Keratinocyte (primary cell): ENCODE results near the gene NEBL. TPM values are rescaled to one million over a fixed set of nuclear protein-coding genes. Genes with fewer than 3 reads are reported as not detected.

ENCODE experiments used
- DNase-seq: peaks from one replicate; pipeline ENCODE4 v3.0.0-alpha.2; 2011; ENCODE audit warnings: low read depth, missing footprints, low spot score
- FAIRE-seq: peaks from 2 replicates; lab custom pipeline; 2011; peaks lifted over from hg19 to GRCh38; lab: Jason Lieb, UNC
- H2AFZ ChIP-seq: 2 replicates; pipeline ENCODE4 v1.6.0; 2012; ENCODE audit warnings: low read length, control low read depth, inconsistent platforms; ENCODE audit not compliant: control insufficient read depth
- H3K27ac ChIP-seq: 2 replicates; pipeline ENCODE4 v1.5.1; 2011; ENCODE audit warnings: low read length; ENCODE audit not compliant: control insufficient read depth, insufficient read depth
- H3K27me3 ChIP-seq: 3 replicates; pipeline ENCODE4 v1.6.0; 2011; ENCODE audit warnings: low read length; ENCODE audit not compliant: control insufficient read depth, insufficient read depth; ENCODE audit errors: extremely low read depth
- H3K36me3 ChIP-seq, 2 experiments: 2 replicates in 1 of 2; 3 replicates in 1 of 2; pipeline ENCODE4 v1.5.1; 2011; ENCODE audit warnings: low read length in 2 of 2, mild to moderate bottlenecking in 1 of 2; ENCODE audit not compliant: control insufficient read depth in 2 of 2, insufficient read depth in 2 of 2; ENCODE audit errors: extremely low read depth in 1 of 2
- H3K4me1 ChIP-seq: 3 replicates; pipeline ENCODE4 v1.5.1; 2011; ENCODE audit warnings: low read length; ENCODE audit not compliant: control insufficient read depth, insufficient read depth; ENCODE audit errors: extremely low read depth
- H3K4me2 ChIP-seq: 3 replicates; pipeline ENCODE4 v1.6.0; 2011; ENCODE audit warnings: low read depth, low read length; ENCODE audit not compliant: control insufficient read depth, insufficient read depth; ENCODE audit errors: extremely low read depth
- H3K4me3 ChIP-seq, 3 experiments: fragments of 200-600 bp in 1 of 3; sonication (generic) in 1 of 3; 2 replicates in 2 of 3; 3 replicates in 1 of 3; pipeline ENCODE4 v1.5.1; 2011 to 2016; ENCODE audit warnings: low read length in 3 of 3, mild to moderate bottlenecking in 3 of 3, control low read depth in 2 of 3, inconsistent platforms in 1 of 3, low read depth in 1 of 3, mixed read lengths in 1 of 3, mixed run types in 1 of 3, moderate library complexity in 1 of 3; ENCODE audit not compliant: control insufficient read depth in 2 of 3, insufficient read depth in 2 of 3; ENCODE audit errors: extremely low read depth in 1 of 3
- H3K79me2 ChIP-seq: 2 replicates; pipeline ENCODE4 v1.6.0; 2012; ENCODE audit warnings: low read length; ENCODE audit not compliant: control insufficient read depth, insufficient read depth
- H3K9ac ChIP-seq: 3 replicates; pipeline ENCODE4 v1.6.0; 2011; ENCODE audit warnings: low read length; ENCODE audit not compliant: control insufficient read depth, insufficient read depth; ENCODE audit errors: extremely low read depth
- H3K9me1 ChIP-seq: 3 replicates; pipeline ENCODE4 v1.6.0; 2011; ENCODE audit warnings: low read length; ENCODE audit not compliant: control insufficient read depth, insufficient read depth; ENCODE audit errors: extremely low read depth
- H3K9me3 ChIP-seq: 2 replicates; pipeline ENCODE4 v1.5.1; 2012; ENCODE audit warnings: low read depth, low read length; ENCODE audit not compliant: control insufficient read depth
- H4K20me1 ChIP-seq: 3 replicates; pipeline ENCODE4 v1.6.0; 2011; ENCODE audit warnings: low read length; ENCODE audit not compliant: control insufficient read depth, insufficient read depth; ENCODE audit errors: extremely low read depth
- EZH2 ChIP-seq: IDR thresholded peaks from one replicate; pipeline ENCODE4 v1.6.1; 2012; ENCODE audit warnings: inconsistent platforms, mild to moderate bottlenecking, low read length, moderate library complexity
- dilution Hi-C: fragments of 300-500 bp; cut with MboI; formaldehyde crosslinking; loops from one replicate; pipeline ENCODE4 v1.7.0; 2020; ENCODE audit warnings: low sequenced_read_pairs; ENCODE audit not compliant: extremely low pct_ligation_motif_present
- polyA plus RNA-seq, 5 experiments: library from polyadenylated mRNA; depleted of rRNA in 3 of 5; stranded (reverse) in 3 of 5; stranded (forward) in 1 of 5; unstranded in 1 of 5; fragments of >200 nt; gene quantifications; 1 replicate in 1 of 5; 2 replicates in 3 of 5; 3 replicates in 1 of 5; pipeline versions ENCODE4 v1.2.1 to v1.2.3, GENCODE V29; 2011 to 2012; ENCODE audit warnings: missing spikeins in 2 of 5, low read depth in 1 of 5, low replicate concordance in 1 of 5
- TF ChIP-seq, protein P1 (sequence below), 3 experiments: IDR thresholded peaks in 1 of 3; conservative IDR thresholded peaks in 1 of 3; optimal IDR thresholded peaks in 1 of 3; 2 replicates in 2 of 3; 3 replicates in 1 of 3; pipeline versions ENCODE3 to v1.5.1; 2011; ENCODE audit warnings: low read length in 3 of 3, mild to moderate bottlenecking in 3 of 3, moderate library complexity in 2 of 3, control low read depth in 1 of 3, inconsistent platforms in 1 of 3; ENCODE audit not compliant: insufficient read depth in 2 of 3; ENCODE audit errors: extremely low read depth in 1 of 3

The NEBL gene
- polyA plus RNA-seq, 1 donor (not counting 4 experiments of a cell fraction or from before 2014, with no cell fraction given) = 4.5 TPM

- Histone ChIP-seq H3K27ac (no peak overlapping the region), H3K4me1 (peaks cover 2% of the 10 kb centered on the region), H4K20me1 (no peaks in the 10 kb centered on the region), H3K36me3 (no peaks in the 10 kb centered on the region), H2AFZ (no peak overlapping the region), H3K9me3 (no peaks in the 10 kb centered on the region), H3K9ac (no peak overlapping the region), H3K9me1 (no peaks in the 10 kb centered on the region), H3K4me3 (no peak overlapping the region), H3K4me2 (no peak overlapping the region), H3K27me3 (no peaks in the 10 kb centered on the region), H3K79me2 (no peaks in the 10 kb centered on the region)
- TF ChIP-seq, protein P1, sequence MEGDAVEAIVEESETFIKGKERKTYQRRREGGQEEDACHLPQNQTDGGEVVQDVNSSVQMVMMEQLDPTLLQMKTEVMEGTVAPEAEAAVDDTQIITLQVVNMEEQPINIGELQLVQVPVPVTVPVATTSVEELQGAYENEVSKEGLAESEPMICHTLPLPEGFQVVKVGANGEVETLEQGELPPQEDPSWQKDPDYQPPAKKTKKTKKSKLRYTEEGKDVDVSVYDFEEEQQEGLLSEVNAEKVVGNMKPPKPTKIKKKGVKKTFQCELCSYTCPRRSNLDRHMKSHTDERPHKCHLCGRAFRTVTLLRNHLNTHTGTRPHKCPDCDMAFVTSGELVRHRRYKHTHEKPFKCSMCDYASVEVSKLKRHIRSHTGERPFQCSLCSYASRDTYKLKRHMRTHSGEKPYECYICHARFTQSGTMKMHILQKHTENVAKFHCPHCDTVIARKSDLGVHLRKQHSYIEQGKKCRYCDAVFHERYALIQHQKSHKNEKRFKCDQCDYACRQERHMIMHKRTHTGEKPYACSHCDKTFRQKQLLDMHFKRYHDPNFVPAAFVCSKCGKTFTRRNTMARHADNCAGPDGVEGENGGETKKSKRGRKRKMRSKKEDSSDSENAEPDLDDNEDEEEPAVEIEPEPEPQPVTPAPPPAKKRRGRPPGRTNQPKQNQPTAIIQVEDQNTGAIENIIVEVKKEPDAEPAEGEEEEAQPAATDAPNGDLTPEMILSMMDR (optimal IDR thresholded peaks at IDR 0.05 in 1 of 3, IDR thresholded peaks at IDR 0.05 in 1 of 3, conservative IDR thresholded peaks at IDR 0.05 in 1 of 3; ENCODE audit: extremely low read depth in 1 of 3, insufficient read depth in 2 of 3, low read length in 3 of 3) = no peak
- no peak for TF ChIP-seq EZH2
- FAIRE-seq (no peak), DNase-seq (no peak)
- dilution Hi-C loops = no loop called here
Observed at GRCh38 chr10:20882091-20882490, 15.0 kb downstream of the NEBL start.

DNA sequence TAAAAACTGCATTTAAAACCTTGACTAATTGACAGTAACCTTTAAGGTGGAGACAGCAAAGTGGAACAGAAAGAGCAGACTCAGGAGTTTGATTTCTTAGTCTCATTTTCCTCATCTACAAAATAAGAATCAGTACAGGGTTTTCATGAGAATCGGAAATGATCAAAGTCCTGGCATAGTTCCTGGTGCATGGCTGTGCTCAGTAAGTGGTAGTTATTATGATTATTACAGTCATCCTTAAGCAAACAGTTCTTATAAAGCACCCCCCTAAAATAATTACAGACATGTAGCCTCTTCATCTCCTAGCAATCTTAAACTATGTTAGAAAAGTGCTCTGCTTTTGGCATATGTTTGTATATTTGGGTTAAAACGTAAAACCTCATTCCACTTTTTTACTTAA, 18.0 kb downstream of the NEBL start:
- FAIRE-seq = no peak
- dilution Hi-C loops = no loop called here
- no peak overlapping the region for H3K27ac ChIP-seq
- no peaks in the 10 kb centered on the region for H3K27me3 ChIP-seq
- H4K20me1 ChIP-seq = no peaks in the 10 kb centered on the region
- no peak overlapping the region for H3K9ac ChIP-seq
- H3K4me3 ChIP-seq = no peak overlapping the region
- no peaks in the 10 kb centered on the region for H3K79me2 ChIP-seq
- no peak overlapping the region for H3K4me2 ChIP-seq
- no peaks in the 10 kb centered on the region for H3K9me3 ChIP-seq
- no peaks in the 10 kb centered on the region for H3K9me1 ChIP-seq
- DNase-seq = no peak
- H3K36me3 ChIP-seq = no peaks in the 10 kb centered on the region
- TF ChIP-seq EZH2 = no peak
- TF ChIP-seq, protein P1 (optimal IDR thresholded peaks at IDR 0.05 in 1 of 3, IDR thresholded peaks at IDR 0.05 in 1 of 3, conservative IDR thresholded peaks at IDR 0.05 in 1 of 3; ENCODE audit: extremely low read depth in 1 of 3, insufficient read depth in 2 of 3, low read length in 3 of 3) = no peak
- no peak overlapping the region for H2AFZ ChIP-seq
- peaks cover 2% of the 10 kb centered on the region for H3K4me1 ChIP-seq
